Mesenchymal stem cell (in vitro differentiated cells and primary cell): ENCODE data around the gene IFNAR2.

Experiments used
- DNase-seq: peaks from one replicate; pipeline ENCODE4 v3.0.0-alpha.2; 2013
- H2AFZ ChIP-seq: one replicate; pipeline ENCODE4 v1.6.1; 2013; ENCODE audit warnings: low read depth, mild to moderate bottlenecking, control low read depth, inconsistent platforms, low read length, moderate library complexity
- H2AK5ac ChIP-seq: 2 replicates; pipeline ENCODE4 v1.6.1; 2013; ENCODE audit warnings: low read length, moderate library complexity, mild to moderate bottlenecking, inconsistent platforms; ENCODE audit not compliant: severe bottlenecking
- H2BK120ac ChIP-seq: one replicate; pipeline ENCODE4 v1.6.1; 2013; ENCODE audit warnings: low read depth, mild to moderate bottlenecking, inconsistent platforms, low read length, moderate library complexity
- H2BK12ac ChIP-seq, 2 experiments: one replicate each; pipeline ENCODE4 v1.6.1; 2013; ENCODE audit warnings: inconsistent platforms in 2 of 2, low read length in 2 of 2, mild to moderate bottlenecking in 2 of 2, moderate library complexity in 2 of 2, control low read depth in 1 of 2
- H2BK15ac ChIP-seq: one replicate; pipeline ENCODE4 v1.6.1; 2013; ENCODE audit warnings: mild to moderate bottlenecking, low read depth, inconsistent platforms; ENCODE audit not compliant: poor library complexity, severe bottlenecking
- H2BK5ac ChIP-seq: 2 replicates; pipeline ENCODE4 v1.6.1; 2013; ENCODE audit warnings: low read depth, mild to moderate bottlenecking, low read length, control low read depth, inconsistent platforms; ENCODE audit not compliant: poor library complexity, severe bottlenecking
- H3K14ac ChIP-seq, 2 experiments: one replicate each; pipeline ENCODE4 v1.6.1; 2013; ENCODE audit warnings: inconsistent platforms in 2 of 2, low read length in 2 of 2, control low read depth in 1 of 2, mild to moderate bottlenecking in 1 of 2, moderate library complexity in 1 of 2
- H3K18ac ChIP-seq, 2 experiments: one replicate each; pipeline ENCODE4 v1.6.1; 2013; ENCODE audit warnings: inconsistent platforms in 2 of 2, low read length in 2 of 2, control low read depth in 1 of 2, low read depth in 1 of 2, mild to moderate bottlenecking in 1 of 2
- H3K23ac ChIP-seq, 2 experiments: one replicate each; pipeline ENCODE4 v1.6.1; 2013; ENCODE audit warnings: inconsistent platforms in 2 of 2, low read length in 2 of 2, mild to moderate bottlenecking in 2 of 2, moderate library complexity in 2 of 2, control low read depth in 1 of 2
- H3K27ac ChIP-seq: 2 replicates; pipeline ENCODE4 v1.5.1; 2013; ENCODE audit warnings: mild to moderate bottlenecking, moderate library complexity, low read length, control low read depth, inconsistent platforms; ENCODE audit not compliant: poor library complexity, severe bottlenecking
- H3K27me3 ChIP-seq, 2 experiments: 2 replicates each; pipeline versions ENCODE4 v1.6.1 to v1.7.0; 2013; ENCODE audit warnings: low read length in 2 of 2, mild to moderate bottlenecking in 2 of 2, moderate library complexity in 2 of 2, control low read depth in 1 of 2, inconsistent platforms in 1 of 2; ENCODE audit not compliant: control insufficient read depth in 1 of 2, insufficient read depth in 1 of 2
- H3K36me3 ChIP-seq, 2 experiments: 2 replicates each; pipeline versions ENCODE4 v1.6.1 to v1.7.0; 2013; ENCODE audit warnings: low read length in 2 of 2, control low read depth in 1 of 2, inconsistent platforms in 1 of 2, low read depth in 1 of 2, mild to moderate bottlenecking in 1 of 2; ENCODE audit not compliant: insufficient read depth in 2 of 2, control insufficient read depth in 1 of 2
- H3K4ac ChIP-seq, 2 experiments: one replicate each; pipeline ENCODE4 v1.6.1; 2013; ENCODE audit warnings: inconsistent platforms in 2 of 2, low read length in 2 of 2, mild to moderate bottlenecking in 2 of 2, moderate library complexity in 2 of 2, control low read depth in 1 of 2, low read depth in 1 of 2
- H3K4me1 ChIP-seq: 2 replicates; pipeline ENCODE4 v1.6.1; 2013; ENCODE audit warnings: low read depth, low read length, control low read depth; ENCODE audit not compliant: control insufficient read depth, insufficient read depth
- H3K4me2 ChIP-seq: 2 replicates; pipeline ENCODE4 v1.6.1; 2013; ENCODE audit warnings: low read length, mild to moderate bottlenecking, inconsistent platforms; ENCODE audit not compliant: poor library complexity, severe bottlenecking
- H3K4me3 ChIP-seq, 2 experiments: 2 replicates each; pipeline versions ENCODE4 v1.5.1 to v1.7.0; 2013; ENCODE audit warnings: low read length in 2 of 2, mild to moderate bottlenecking in 2 of 2, control low read depth in 1 of 2, low read depth in 1 of 2; ENCODE audit not compliant: insufficient read depth in 1 of 2
- H3K79me1 ChIP-seq: replicated peaks from 2 replicates; pipeline ENCODE4 v1.6.1; 2013; ENCODE audit warnings: mild to moderate bottlenecking, control low read depth, low read length, inconsistent platforms; ENCODE audit not compliant: poor library complexity, severe bottlenecking
- H3K9ac ChIP-seq: 2 replicates; pipeline ENCODE4 v1.7.0; 2013; ENCODE audit warnings: mild to moderate bottlenecking, low read length, moderate library complexity
- H3K9me3 ChIP-seq: 2 replicates; pipeline ENCODE4 v1.7.0; 2013; ENCODE audit warnings: mild to moderate bottlenecking, low read length; ENCODE audit not compliant: control insufficient read depth
- H4K8ac ChIP-seq: one replicate; pipeline ENCODE4 v1.6.1; 2013; ENCODE audit warnings: inconsistent platforms, mild to moderate bottlenecking, low read length, moderate library complexity
- H4K91ac ChIP-seq: one replicate; pipeline ENCODE4 v1.6.1; 2013; ENCODE audit warnings: mild to moderate bottlenecking, low read length, inconsistent platforms
- WGBS: methylation state at CpG from one replicate; pipeline ENCODE4 v1.1.7; 2013; ENCODE audit warnings: mixed read lengths; 5-methylcytosine and 5-hydroxymethylcytosine counted together

The IFNAR2 gene

GRCh38 chr21:33261635-33262034 lies 31.9 kb downstream of the IFNAR2 start:
- H3K9me3 ChIP-seq = no peaks in the 10 kb centered on the region
- 96% methylated on average over 1 of the region's 3 CpGs for WGBS
- H3K4me1 ChIP-seq = peaks cover 8% of the 10 kb centered on the region
- no peak overlapping the region for H2AK5ac ChIP-seq
- H2BK15ac ChIP-seq = no peak overlapping the region
- H3K9ac ChIP-seq = no peak overlapping the region
- H4K91ac ChIP-seq = no peak overlapping the region
- H3K23ac ChIP-seq = no peak overlapping the region
- H2BK120ac ChIP-seq = no peak overlapping the region
- no peak overlapping the region for H3K4me2 ChIP-seq
- H3K27me3 ChIP-seq = no peaks in the 10 kb centered on the region
- H3K27ac ChIP-seq = peak overlapping the region; percentile 56
- no peak overlapping the region for H2AFZ ChIP-seq
- H3K14ac ChIP-seq = no peak overlapping the region
- peaks cover 23% of the 10 kb centered on the region for H3K79me1 ChIP-seq
- no peak overlapping the region for H3K4me3 ChIP-seq
- H2BK12ac ChIP-seq = peak overlapping the region in 1 of 2 experiments; percentile 7
- DNase-seq = peak; percentile 69
- peaks cover 28 to 30% of the 10 kb centered on the region in 2 experiments for H3K36me3 ChIP-seq
- H3K18ac ChIP-seq = peak overlapping the region in 1 of 2 experiments; percentile 41
- H2BK5ac ChIP-seq = no peak overlapping the region
- H4K8ac ChIP-seq = peak overlapping the region; percentile 76
- no peak overlapping the region for H3K4ac ChIP-seq

- H2AFZ ChIP-seq = no peak overlapping the region
- no peak overlapping the region for H3K9ac ChIP-seq
- no peak overlapping the region for H4K8ac ChIP-seq
- no peak overlapping the region for H3K27ac ChIP-seq
- H3K23ac ChIP-seq = no peak overlapping the region
- no peak overlapping the region for H2BK12ac ChIP-seq
- H3K4ac ChIP-seq = no peak overlapping the region
- H2BK120ac ChIP-seq = no peak overlapping the region
- no peak overlapping the region for H3K14ac ChIP-seq
- H3K4me1 ChIP-seq = peaks cover 11% of the 10 kb centered on the region
- no peak overlapping the region for H3K4me3 ChIP-seq
- no peak overlapping the region for H3K4me2 ChIP-seq
- H2AK5ac ChIP-seq = no peak overlapping the region
- WGBS = 97% methylated on average over 11 of the region's 11 CpGs
- H3K9me3 ChIP-seq = no peaks in the 10 kb centered on the region
- peaks cover 31% of the 10 kb centered on the region for H3K79me1 ChIP-seq
- H4K91ac ChIP-seq = no peak overlapping the region
- no peak overlapping the region for H3K18ac ChIP-seq
- peaks cover 18% of the 10 kb centered on the region in 2 experiments for H3K36me3 ChIP-seq
- no peak overlapping the region for H2BK15ac ChIP-seq
- H3K27me3 ChIP-seq = no peaks in the 10 kb centered on the region
- no peak for DNase-seq
- H2BK5ac ChIP-seq = no peak overlapping the region
These were observed 33.2 kb downstream of the IFNAR2 start for GRCh38 chr21:33262921-33263320.

GRCh38 chr21:33264561-33264960 lies 34.8 kb downstream of the IFNAR2 start:
- H3K4ac ChIP-seq = no peak overlapping the region

GRCh38 chr21:33265664-33266049 lies 35.9 kb downstream of the IFNAR2 start:
- Histone ChIP-seq H3K9ac (peak overlapping the region; percentile 93), H4K91ac (no peak overlapping the region), H2AFZ (no peak overlapping the region), H2BK15ac (peak overlapping the region; percentile 36), H3K14ac (no peak overlapping the region), H3K4me3 (peak overlapping the region in 1 of 2 experiments; percentile 77), H3K23ac (no peak overlapping the region), H3K36me3 (peaks cover 16 to 30% of the 10 kb centered on the region in 2 experiments), H3K79me1 (peaks cover 24% of the 10 kb centered on the region), H2BK5ac (no peak overlapping the region), H3K27ac (no peak overlapping the region), H3K4me2 (peak overlapping the region; percentile 94), H3K9me3 (no peaks in the 10 kb centered on the region), H3K4ac (no peak overlapping the region), H3K4me1 (peaks cover 13% of the 10 kb centered on the region), H2BK12ac (no peak overlapping the region), H2BK120ac (no peak overlapping the region), H2AK5ac (no peak overlapping the region), H4K8ac (no peak overlapping the region), H3K27me3 (no peaks in the 10 kb centered on the region), H3K18ac (no peak overlapping the region)
- peak; percentile 28 for DNase-seq
- 52% methylated on average over 10 of the region's 12 CpGs for WGBS

More at GRCh38 chr21:33264561-33264960, 34.8 kb downstream of the IFNAR2 start:
- no peak overlapping the region for H4K91ac ChIP-seq
- no peak overlapping the region for H3K14ac ChIP-seq
- no peak overlapping the region for H3K4me2 ChIP-seq
- no peak overlapping the region for H2BK120ac ChIP-seq
- H3K79me1 ChIP-seq = peaks cover 27% of the 10 kb centered on the region
- H3K18ac ChIP-seq = no peak overlapping the region
- H2AK5ac ChIP-seq = no peak overlapping the region
- H2BK5ac ChIP-seq = no peak overlapping the region
- H3K27me3 ChIP-seq = no peaks in the 10 kb centered on the region
- DNase-seq = no peak
- no peak overlapping the region for H3K27ac ChIP-seq
- H3K9ac ChIP-seq = no peak overlapping the region
- H3K36me3 ChIP-seq = peaks cover 14 to 24% of the 10 kb centered on the region in 2 experiments
- no peak overlapping the region for H3K23ac ChIP-seq
- H4K8ac ChIP-seq = no peak overlapping the region
- no peak overlapping the region for H2AFZ ChIP-seq
- H3K4me1 ChIP-seq = peaks cover 13% of the 10 kb centered on the region
- H2BK15ac ChIP-seq = no peak overlapping the region
- WGBS = 95% methylated on average over 10 of the region's 11 CpGs
- H3K9me3 ChIP-seq = no peaks in the 10 kb centered on the region
- H3K4me3 ChIP-seq = no peak overlapping the region
- H2BK12ac ChIP-seq = no peak overlapping the region
